Muscle layer of duodenum (tissue), 2 donors: ENCODE measurements around the gene SYCP2.

Source experiments
- H3K27ac ChIP-seq: one replicate; pipeline ENCODE4 v1.7.0; 2013; ENCODE audit warnings: mild to moderate bottlenecking, low read length
- H3K27me3 ChIP-seq: one replicate; pipeline ENCODE4 v1.7.0; 2013; ENCODE audit warnings: low read depth, mild to moderate bottlenecking, control low read depth, low read length
- H3K36me3 ChIP-seq, 2 donors: one replicate each; pipeline ENCODE4 v1.7.0; 2013; ENCODE audit warnings: low read length in 2 of 2, control low read depth in 1 of 2, mild to moderate bottlenecking in 1 of 2; ENCODE audit not compliant: insufficient read depth in 2 of 2, control insufficient read depth in 1 of 2
- H3K4me1 ChIP-seq, 2 donors: one replicate each; pipeline ENCODE4 v1.7.0; 2013; ENCODE audit warnings: low read length in 2 of 2, mild to moderate bottlenecking in 2 of 2, control low read depth in 1 of 2, moderate library complexity in 1 of 2; ENCODE audit not compliant: insufficient read depth in 2 of 2, control insufficient read depth in 1 of 2
- H3K4me3 ChIP-seq, 2 donors: one replicate each; pipeline ENCODE4 v1.7.0; 2013; ENCODE audit warnings: low read length in 2 of 2, low read depth in 1 of 2, mild to moderate bottlenecking in 1 of 2
- H3K9me3 ChIP-seq, 2 donors: one replicate each; pipeline ENCODE4 v1.7.0; 2013; ENCODE audit warnings: low read length in 2 of 2, control low read depth in 1 of 2, mild to moderate bottlenecking in 1 of 2; ENCODE audit not compliant: control insufficient read depth in 1 of 2
- donor health status: healthy.

Gene SYCP2

GRCh38 chr20:59819496-59820203, 113.8 kb downstream of the SYCP2 start:
- Histone ChIP-seq H3K4me1 (peaks cover 0 to 19% of the 10 kb centered on the region in 2 donors), H3K27me3 (no peaks in the 10 kb centered on the region), H3K27ac (no peak overlapping the region), H3K36me3 (no peaks in the 10 kb centered on the region), H3K4me3 (no peak overlapping the region), H3K9me3 (no peaks in the 10 kb centered on the region)

- Histone ChIP-seq H3K27me3 (no peaks in the 10 kb centered on the region), H3K9me3 (no peaks in the 10 kb centered on the region), H3K4me3 (no peak overlapping the region), H3K4me1 (peaks cover 0 to 15% of the 10 kb centered on the region in 2 donors), H3K27ac (no peak overlapping the region), H3K36me3 (no peaks in the 10 kb centered on the region)
These were observed 114.5 kb downstream of the SYCP2 start for GRCh38 chr20:59818911-59819310.

- H3K27ac ChIP-seq: no peak overlapping the region
These were observed 115.4 kb downstream of the SYCP2 start for GRCh38 chr20:59817846-59818615.

GRCh38 chr20:59817406-59817805, 116.0 kb downstream of the SYCP2 start:
- H3K27ac ChIP-seq: no peak overlapping the region
- H3K4me1 ChIP-seq: peaks cover 0 to 12% of the 10 kb centered on the region in 2 donors
- no peak overlapping the region for H3K4me3 ChIP-seq
- H3K36me3 ChIP-seq: no peaks in the 10 kb centered on the region
- no peaks in the 10 kb centered on the region for H3K27me3 ChIP-seq
- no peaks in the 10 kb centered on the region for H3K9me3 ChIP-seq

More at GRCh38 chr20:59817846-59818615, 115.4 kb downstream of the SYCP2 start:
- H3K27me3 ChIP-seq: no peaks in the 10 kb centered on the region
- H3K4me1 ChIP-seq: peaks cover 0 to 12% of the 10 kb centered on the region in 2 donors
- no peak overlapping the region for H3K4me3 ChIP-seq
- H3K36me3 ChIP-seq: no peaks in the 10 kb centered on the region
- H3K9me3 ChIP-seq: no peaks in the 10 kb centered on the region

GRCh38 chr20:59816146-59816738, 117.2 kb downstream of the SYCP2 start:
- H3K27ac ChIP-seq: no peak overlapping the region
- no peaks in the 10 kb centered on the region for H3K27me3 ChIP-seq
- no peak overlapping the region for H3K4me3 ChIP-seq
- peaks cover 0 to 9% of the 10 kb centered on the region in 2 donors for H3K4me1 ChIP-seq
- no peaks in the 10 kb centered on the region for H3K9me3 ChIP-seq
- no peaks in the 10 kb centered on the region for H3K36me3 ChIP-seq

- H3K4me1 ChIP-seq: no peaks in the 10 kb centered on the region
- H3K27ac ChIP-seq: no peak overlapping the region
- H3K4me3 ChIP-seq: no peak overlapping the region
- H3K9me3 ChIP-seq: no peaks in the 10 kb centered on the region
- no peaks in the 10 kb centered on the region for H3K27me3 ChIP-seq
- H3K36me3 ChIP-seq: no peaks in the 10 kb centered on the region
These were observed 118.5 kb downstream of the SYCP2 start for GRCh38 chr20:59814840-59815340.

- H3K36me3 ChIP-seq: no peaks in the 10 kb centered on the region
- H3K27ac ChIP-seq: no peak overlapping the region
- no peaks in the 10 kb centered on the region for H3K4me1 ChIP-seq
- no peak overlapping the region for H3K4me3 ChIP-seq
- H3K9me3 ChIP-seq: no peaks in the 10 kb centered on the region
- H3K27me3 ChIP-seq: no peaks in the 10 kb centered on the region
These were observed 119.2 kb downstream of the SYCP2 start for GRCh38 chr20:59813948-59814839.
